B cell (primary cell): ENCODE data around the gene EDC3. TPM values are rescaled to one million over a fixed set of nuclear protein-coding genes. Genes with fewer than 3 reads are reported as not detected.

Experiments
- ATAC-seq: fragments of 200-7000 bp; cut with Tn5 transposase; one replicate; pipeline ENCODE4 v1.10.0; 2021; ENCODE audit warnings: low read depth, mild to moderate bottlenecking, moderate number of reproducible peaks, moderate library complexity
- CTCF ChIA-PET: fragments of 350-600 bp; sonication (Branson Sonifier 250); formaldehyde crosslinking; loops from one replicate; lab custom pipeline; 2021; ENCODE audit warnings: antibody characterized with exemption, inconsistent platforms; lab: Charles Lee
- POLR2A ChIA-PET: fragments of 350-600 bp; sonication (Branson Sonifier 250); formaldehyde crosslinking; loops from one replicate; lab custom pipeline; 2021; ENCODE audit warnings: antibody characterized with exemption; lab: Charles Lee
- DNase-seq: peaks from one replicate; pipeline ENCODE4 v3.0.0; 2013
- H2AFZ ChIP-seq: 2 replicates; pipeline ENCODE4 v1.6.1; 2012; ENCODE audit warnings: mild to moderate bottlenecking, low read depth, low read length; ENCODE audit not compliant: insufficient read depth, poor library complexity, severe bottlenecking
- H3K27ac ChIP-seq, 2 donors: 1 replicate in 1 of 2; 2 replicates in 1 of 2; pipeline ENCODE4 v1.5.1; 2012 to 2013; ENCODE audit warnings: low read length in 2 of 2, mild to moderate bottlenecking in 2 of 2, moderate library complexity in 1 of 2
- H3K27me3 ChIP-seq, 4 experiments: fragments of 200-600 bp in 1 of 4; sonication (generic) in 1 of 4; replicated peaks in 1 of 4; 1 replicate in 2 of 4; 2 replicates in 2 of 4; pipeline versions ENCODE4 v1.6.1 to v1.7.0; 2013 to 2016; ENCODE audit warnings: low read length in 3 of 4, mild to moderate bottlenecking in 2 of 4, mixed read lengths in 1 of 4, moderate library complexity in 1 of 4; ENCODE audit not compliant: insufficient read depth in 4 of 4, control insufficient read depth in 3 of 4; ENCODE audit errors: control extremely low read depth in 1 of 4
- H3K36me3 ChIP-seq, 2 experiments: replicated peaks in 1 of 2; 1 replicate in 1 of 2; 2 replicates in 1 of 2; pipeline versions ENCODE4 v1.6.1 to v1.7.1; 2013; ENCODE audit warnings: low read length in 1 of 2; ENCODE audit not compliant: insufficient read depth in 2 of 2, control insufficient read depth in 1 of 2; ENCODE audit errors: control extremely low read depth in 1 of 2, extremely low read depth in 1 of 2
- H3K4me1 ChIP-seq, 2 donors: fragments of 200-600 bp in 1 of 2; sonication (generic) in 1 of 2; 1 replicate in 1 of 2; 2 replicates in 1 of 2; pipeline versions ENCODE4 v1.5.1 to v1.6.1; 2013 to 2017; ENCODE audit warnings: low read length in 2 of 2; ENCODE audit not compliant: control insufficient read depth in 2 of 2, insufficient read depth in 2 of 2
- H3K4me2 ChIP-seq: replicated peaks from 2 replicates; pipeline ENCODE3; 2012; ENCODE audit warnings: mild to moderate bottlenecking, low read depth, low read length; ENCODE audit not compliant: poor library complexity, severe bottlenecking
- H3K4me3 ChIP-seq, 5 experiments: fragments of 200-600 bp in 1 of 5; sonication (generic) in 1 of 5; 1 replicate in 3 of 5; 2 replicates in 2 of 5; pipeline versions ENCODE4 v1.5.1 to v1.7.0; 2011 to 2016; ENCODE audit warnings: low read length in 4 of 5, mild to moderate bottlenecking in 4 of 5, low read depth in 2 of 5, control low read depth in 1 of 5, moderate library complexity in 1 of 5; ENCODE audit not compliant: insufficient read depth in 1 of 5; ENCODE audit errors: control extremely low read depth in 1 of 5, extremely low read depth in 1 of 5
- H3K79me2 ChIP-seq: fragments of 200-600 bp; sonication (generic); one replicate; pipeline ENCODE4 v1.6.0; 2016; ENCODE audit warnings: low read length; ENCODE audit not compliant: control insufficient read depth, insufficient read depth
- H3K9ac ChIP-seq: fragments of 200-600 bp; sonication (generic); 2 replicates; pipeline ENCODE4 v1.6.1; 2017; ENCODE audit warnings: mild to moderate bottlenecking, low read length, moderate library complexity
- H3K9me3 ChIP-seq, 3 donors: one replicate each; pipeline versions ENCODE4 v1.6.1 to v1.7.1; 2013; ENCODE audit warnings: low read length in 2 of 3; ENCODE audit not compliant: control insufficient read depth in 2 of 3, insufficient read depth in 1 of 3; ENCODE audit errors: control extremely low read depth in 1 of 3
- H4K20me1 ChIP-seq: 2 replicates; pipeline ENCODE4 v1.6.0; 2012; ENCODE audit warnings: mild to moderate bottlenecking, low read length; ENCODE audit not compliant: insufficient read depth, control insufficient read depth, poor library complexity, severe bottlenecking
- H3K27ac Mint-ChIP-seq: one replicate; pipeline ENCODE4 v1.8.0; 2021; ENCODE audit warnings: mixed read lengths
- H3K27me3 Mint-ChIP-seq: one replicate; pipeline ENCODE4 v1.8.0; 2021; ENCODE audit warnings: mixed read lengths
- H3K4me1 Mint-ChIP-seq: one replicate; pipeline ENCODE4 v1.8.0; 2021; ENCODE audit warnings: mixed read lengths
- H3K4me3 Mint-ChIP-seq: one replicate; pipeline ENCODE4 v1.8.0; 2021; ENCODE audit warnings: mixed read lengths
- H3K9me3 Mint-ChIP-seq: one replicate; pipeline ENCODE4 v1.8.0; 2022; ENCODE audit warnings: mixed read lengths; ENCODE audit not compliant: insufficient read depth
- EZH2 ChIP-seq: IDR thresholded peaks from 2 replicates; pipeline ENCODE4 v1.6.1; 2012; ENCODE audit warnings: borderline replicate concordance, low read depth, mild to moderate bottlenecking, moderate library complexity, low read length; ENCODE audit not compliant: insufficient read depth, poor library complexity, severe bottlenecking
- WGBS: methylation state at CpG from one replicate; pipeline ENCODE4 v1.1.5; 2013; ENCODE audit warnings: missing lambda C conversion rate; ENCODE audit not compliant: insufficient coverage; 5-methylcytosine and 5-hydroxymethylcytosine counted together
- intact Hi-C: fragments of 100-400 bp; cut with micrococcal nuclease; formaldehyde crosslinking; loops from one replicate; pipeline ENCODE4 v1.10.0; 2022
- polyA plus RNA-seq: library from polyadenylated mRNA; depleted of rRNA; stranded (reverse); fragments of >200 nt; gene quantifications from 2 replicates; pipeline ENCODE4 v1.2.3, GENCODE V29; 2012
- total RNA-seq, 2 donors: library from RNA; stranded (reverse); fragments of 120-200 nt in 1 of 2; gene quantifications; 1 replicate in 1 of 2; 2 replicates in 1 of 2; pipeline versions ENCODE4 v1.2.3 to v1.2.4, GENCODE V29; 2013 to 2022
- TF ChIP-seq, protein P1 (sequence below): fragments of 200-600 bp; IDR thresholded peaks from one replicate; pipeline ENCODE4 v1.8.0; 2022; ENCODE audit warnings: antibody characterized with exemption, mild to moderate bottlenecking

EDC3 gene
- total and polyA plus RNA-seq, 2 donors (not counting 1 experiment from before 2014, with no cell fraction given), result 16.9 to 55.4 TPM

- H2AFZ ChIP-seq, result no peak overlapping the region
- H4K20me1 ChIP-seq, result no peaks in the 10 kb centered on the region
- H3K36me3 ChIP-seq, result peaks cover 14 to 37% of the 10 kb centered on the region in 2 experiments
- H3K4me3 Mint-ChIP-seq, result no peak overlapping the region
- H3K4me1 ChIP-seq, result peaks cover 0 to 5% of the 10 kb centered on the region in 2 donors
- ATAC-seq (no peak), DNase-seq (no peak)
- H3K9ac ChIP-seq, result no peak overlapping the region
- H3K79me2 ChIP-seq, result no peaks in the 10 kb centered on the region
- H3K4me1 Mint-ChIP-seq, result peaks cover 4% of the 10 kb centered on the region
- POLR2A ChIA-PET, result no interaction called here
- TF ChIP-seq, protein P1, sequence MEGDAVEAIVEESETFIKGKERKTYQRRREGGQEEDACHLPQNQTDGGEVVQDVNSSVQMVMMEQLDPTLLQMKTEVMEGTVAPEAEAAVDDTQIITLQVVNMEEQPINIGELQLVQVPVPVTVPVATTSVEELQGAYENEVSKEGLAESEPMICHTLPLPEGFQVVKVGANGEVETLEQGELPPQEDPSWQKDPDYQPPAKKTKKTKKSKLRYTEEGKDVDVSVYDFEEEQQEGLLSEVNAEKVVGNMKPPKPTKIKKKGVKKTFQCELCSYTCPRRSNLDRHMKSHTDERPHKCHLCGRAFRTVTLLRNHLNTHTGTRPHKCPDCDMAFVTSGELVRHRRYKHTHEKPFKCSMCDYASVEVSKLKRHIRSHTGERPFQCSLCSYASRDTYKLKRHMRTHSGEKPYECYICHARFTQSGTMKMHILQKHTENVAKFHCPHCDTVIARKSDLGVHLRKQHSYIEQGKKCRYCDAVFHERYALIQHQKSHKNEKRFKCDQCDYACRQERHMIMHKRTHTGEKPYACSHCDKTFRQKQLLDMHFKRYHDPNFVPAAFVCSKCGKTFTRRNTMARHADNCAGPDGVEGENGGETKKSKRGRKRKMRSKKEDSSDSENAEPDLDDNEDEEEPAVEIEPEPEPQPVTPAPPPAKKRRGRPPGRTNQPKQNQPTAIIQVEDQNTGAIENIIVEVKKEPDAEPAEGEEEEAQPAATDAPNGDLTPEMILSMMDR, result no peak
- no peak for TF ChIP-seq EZH2
- H3K4me2 ChIP-seq, result no peak overlapping the region
- intact Hi-C loops, result no loop called here
- H3K27me3 ChIP-seq, result no peaks in the 10 kb centered on the region
- no peak overlapping the region for H3K4me3 ChIP-seq
- no peaks in the 10 kb centered on the region for H3K9me3 Mint-ChIP-seq
- CTCF ChIA-PET, result no interaction called here
- H3K9me3 ChIP-seq, result no peaks in the 10 kb centered on the region
- WGBS, result 98% methylated on average over 7 of the region's 7 CpGs
- H3K27me3 Mint-ChIP-seq, result no peaks in the 10 kb centered on the region
- no peak overlapping the region for H3K27ac ChIP-seq
- no peak overlapping the region for H3K27ac Mint-ChIP-seq
Measured at GRCh38 chr15:74593122-74593521, 102.7 kb downstream of the EDC3 start.

DNA sequence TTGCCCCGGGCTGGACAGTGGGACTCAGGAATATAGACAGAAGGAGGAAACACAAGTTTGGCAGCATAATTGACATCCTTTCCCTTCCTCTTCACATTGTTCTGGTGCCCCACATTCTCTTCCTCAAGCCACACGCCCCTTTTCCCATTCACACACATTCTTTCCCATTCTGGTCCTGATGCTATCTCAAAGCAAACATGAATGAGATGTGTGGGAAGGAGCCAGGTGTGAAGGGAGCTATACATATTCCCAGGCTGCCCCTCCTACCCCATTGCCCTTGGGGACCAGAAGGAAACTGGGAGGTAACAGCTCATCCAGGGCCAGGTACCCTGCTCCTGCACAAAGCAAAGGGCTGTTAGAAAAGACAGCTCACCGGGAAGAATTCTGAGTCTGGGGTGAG is 103.6 kb downstream of the EDC3 start:
- ATAC-seq, result no peak
- no peak for DNase-seq
- Mint-ChIP-seq H3K4me1 (no peaks in the 10 kb centered on the region), H3K9me3 (no peaks in the 10 kb centered on the region), H3K27ac (no peak overlapping the region), H3K27me3 (no peaks in the 10 kb centered on the region), H3K4me3 (no peak overlapping the region)
- Histone ChIP-seq H3K27ac (no peak overlapping the region), H3K36me3 (peaks cover 14 to 37% of the 10 kb centered on the region in 2 experiments), H3K4me3 (no peak overlapping the region), H3K9me3 (no peaks in the 10 kb centered on the region), H4K20me1 (no peaks in the 10 kb centered on the region), H3K4me2 (no peak overlapping the region), H3K79me2 (no peaks in the 10 kb centered on the region), H2AFZ (no peak overlapping the region), H3K27me3 (no peaks in the 10 kb centered on the region), H3K9ac (no peak overlapping the region), H3K4me1 (no peaks in the 10 kb centered on the region)
- WGBS, result 94% methylated on average over 1 of the region's 3 CpGs
- POLR2A ChIA-PET, result no interaction called here
- CTCF ChIA-PET, result no interaction called here
- intact Hi-C loops, result no loop called here
- TF ChIP-seq EZH2, result no peak
